SHP77 (cell line): ENCODE measurements around the gene ALB.

ENCODE experiments used
- DNase-seq, 2 experiments: peaks; one replicate each; lab custom pipeline; 2025; lab: John Stamatoyannopoulos, UW

Gene ALB

GRCh38 chr4:73451981-73452747 is 48.1 kb downstream of the ALB start:
- DNase-seq, result no peak

GRCh38 chr4:73452953-73453700 is 49.0 kb downstream of the ALB start:
- no peak for DNase-seq

- no peak for DNase-seq
Measured at GRCh38 chr4:73453701-73454005, 49.6 kb downstream of the ALB start.

GRCh38 chr4:73454920-73455319 is 50.8 kb downstream of the ALB start:
- no peak for DNase-seq

DNA sequence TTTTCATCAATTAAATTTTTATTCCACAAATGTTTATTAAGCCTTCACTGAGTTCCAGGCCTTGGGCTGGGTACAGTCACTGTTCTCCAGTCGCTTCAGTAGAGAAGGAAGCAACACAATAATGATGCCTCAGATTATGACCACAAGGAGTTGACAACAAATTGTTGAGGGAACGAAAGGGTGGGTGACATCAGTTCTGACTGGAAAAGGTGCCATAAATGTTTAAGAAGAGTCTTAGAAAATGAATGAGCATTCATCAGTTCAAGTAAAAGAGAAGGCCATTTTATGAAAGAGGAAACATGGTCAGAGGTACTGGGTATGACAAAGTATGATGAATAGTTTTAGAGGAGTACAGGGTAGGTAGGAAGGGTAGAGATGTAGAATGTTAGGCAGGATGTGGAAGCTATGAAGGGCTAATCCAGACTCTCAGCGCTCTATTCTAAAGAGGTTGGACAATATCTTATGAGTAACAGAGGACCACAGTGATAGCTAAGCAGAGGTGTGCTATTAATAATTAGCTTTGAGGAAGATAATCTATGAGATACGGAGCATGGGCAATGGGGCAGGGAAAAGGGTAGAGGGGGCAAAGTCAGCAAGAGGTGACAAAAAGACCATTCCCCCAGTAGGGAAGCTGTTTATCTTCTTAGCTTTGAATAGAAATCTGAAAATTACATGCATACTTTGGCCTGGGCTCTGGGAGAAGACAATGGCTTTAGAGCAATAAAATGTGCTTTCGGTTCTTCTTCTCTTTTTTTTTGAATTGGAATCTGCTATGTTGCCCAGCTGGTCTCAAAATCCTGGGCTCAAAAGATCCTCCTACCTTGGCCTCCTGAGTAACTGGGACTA is 52.3 kb downstream of the ALB start:
- DNase-seq, result no peak

GRCh38 chr4:73458184-73459047 is 54.3 kb downstream of the ALB start:
- no peak for DNase-seq

DNA sequence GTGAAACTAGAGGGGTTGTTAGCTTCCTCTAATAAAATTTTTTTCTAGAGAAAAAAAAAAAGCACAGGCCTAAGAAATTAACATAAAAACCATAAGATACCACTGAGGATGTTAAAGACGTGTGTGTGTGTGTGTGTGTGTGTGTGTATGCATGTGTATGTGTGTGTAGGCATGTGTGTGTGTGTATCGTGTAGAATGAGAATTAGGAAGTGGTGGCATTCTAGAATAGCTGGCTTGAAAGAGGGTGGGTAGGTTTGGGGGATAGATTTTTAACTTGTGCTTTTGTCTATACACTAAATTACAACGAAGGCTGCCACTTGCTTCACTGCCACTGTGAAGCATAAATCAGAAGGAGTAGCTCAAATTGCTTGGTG is 54.9 kb downstream of the ALB start:
- no peak for DNase-seq

- DNase-seq, result no peak
Measured at GRCh38 chr4:73460913-73461522, 56.9 kb downstream of the ALB start.

GRCh38 chr4:73468170-73468569 is 64.1 kb downstream of the ALB start:
- no peak for DNase-seq

DNA sequence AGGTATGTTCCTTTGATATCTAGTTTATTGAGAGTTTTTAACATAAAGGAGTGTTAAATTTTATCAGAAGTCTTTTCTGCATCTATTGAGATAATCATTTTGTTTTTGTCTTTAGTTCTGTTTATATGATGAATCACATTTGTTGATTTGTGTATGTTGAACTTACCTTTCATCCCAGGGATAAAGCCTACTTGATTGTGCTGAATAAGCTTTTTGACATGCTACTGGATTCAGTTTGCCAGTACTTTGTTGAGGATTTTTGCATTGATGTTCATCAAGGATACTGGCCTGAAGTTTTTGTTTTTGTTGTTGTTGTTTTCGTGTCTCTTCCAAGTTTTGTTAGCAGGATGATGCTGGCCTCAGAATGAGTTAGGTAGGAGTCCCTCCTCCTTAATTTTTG is 66.6 kb downstream of the ALB start:
- DNase-seq, result no peak
